Esophagus squamous epithelium (tissue), 4 donors: ENCODE results near the gene TWIST2.

ENCODE experiments used
- CTCF ChIP-seq, 6 experiments: fragments of 450-650 bp in 4 of 6; fragments of 200-600 bp in 2 of 6; sonication (generic) in 2 of 6; IDR thresholded peaks; one replicate each; pipeline ENCODE4 v1.5.1; 2016 to 2019; ENCODE audit warnings: antibody characterized with exemption in 6 of 6, mild to moderate bottlenecking in 4 of 6, moderate library complexity in 4 of 6
- POLR2A ChIP-seq, 4 donors: fragments of 450-650 bp; IDR thresholded peaks; one replicate each; pipeline ENCODE4 v1.6.1; 2017; ENCODE audit warnings: antibody characterized with exemption in 4 of 4, mild to moderate bottlenecking in 4 of 4, moderate library complexity in 3 of 4

- no peak for TF ChIP-seq CTCF (IDR thresholded peaks at IDR 0.05)
- TF ChIP-seq POLR2A (IDR thresholded peaks at IDR 0.05): no peak
Observed at GRCh38 chr2:238902285-238902684, 54.4 kb downstream of the TWIST2 start.
